IPS DF 6.9 (cell line): Measurements from ENCODE around the gene VIPAS39.

ENCODE experiments used
- DNase-seq: peaks from one replicate; pipeline ENCODE4 v3.0.0-alpha.2; 2013; ENCODE audit warnings: low read depth, low spot score
- H3K27ac ChIP-seq: one replicate; pipeline ENCODE4 v1.5.1; 2013; ENCODE audit warnings: low read length, control low read depth
- H3K27me3 ChIP-seq: 2 replicates; pipeline ENCODE4 v1.6.1; 2013; ENCODE audit warnings: mild to moderate bottlenecking, low read length; ENCODE audit not compliant: control insufficient read depth, insufficient read depth
- H3K36me3 ChIP-seq: 2 replicates; pipeline ENCODE4 v1.6.1; 2013; ENCODE audit warnings: low read length; ENCODE audit not compliant: control insufficient read depth, insufficient read depth
- H3K4me1 ChIP-seq: 2 replicates; pipeline ENCODE4 v1.6.1; 2013; ENCODE audit warnings: low read length; ENCODE audit not compliant: control insufficient read depth, insufficient read depth
- H3K4me3 ChIP-seq: 2 replicates; pipeline ENCODE4 v1.5.1; 2013; ENCODE audit warnings: mild to moderate bottlenecking, low read length
- H3K9me3 ChIP-seq: 2 replicates; pipeline ENCODE4 v1.6.1; 2013; ENCODE audit warnings: low read length, inconsistent platforms; ENCODE audit not compliant: control insufficient read depth, insufficient read depth
- WGBS: extraction: QIAGEN DNeasy Blood & Tissue Kit; methylation state at CpG from one replicate; pipeline ENCODE4 v1.1.7; 2013; ENCODE audit warnings: mixed read lengths, missing lambda C conversion rate; ENCODE audit not compliant: insufficient read length, insufficient coverage; 5-methylcytosine and 5-hydroxymethylcytosine counted together

VIPAS39 gene

DNA sequence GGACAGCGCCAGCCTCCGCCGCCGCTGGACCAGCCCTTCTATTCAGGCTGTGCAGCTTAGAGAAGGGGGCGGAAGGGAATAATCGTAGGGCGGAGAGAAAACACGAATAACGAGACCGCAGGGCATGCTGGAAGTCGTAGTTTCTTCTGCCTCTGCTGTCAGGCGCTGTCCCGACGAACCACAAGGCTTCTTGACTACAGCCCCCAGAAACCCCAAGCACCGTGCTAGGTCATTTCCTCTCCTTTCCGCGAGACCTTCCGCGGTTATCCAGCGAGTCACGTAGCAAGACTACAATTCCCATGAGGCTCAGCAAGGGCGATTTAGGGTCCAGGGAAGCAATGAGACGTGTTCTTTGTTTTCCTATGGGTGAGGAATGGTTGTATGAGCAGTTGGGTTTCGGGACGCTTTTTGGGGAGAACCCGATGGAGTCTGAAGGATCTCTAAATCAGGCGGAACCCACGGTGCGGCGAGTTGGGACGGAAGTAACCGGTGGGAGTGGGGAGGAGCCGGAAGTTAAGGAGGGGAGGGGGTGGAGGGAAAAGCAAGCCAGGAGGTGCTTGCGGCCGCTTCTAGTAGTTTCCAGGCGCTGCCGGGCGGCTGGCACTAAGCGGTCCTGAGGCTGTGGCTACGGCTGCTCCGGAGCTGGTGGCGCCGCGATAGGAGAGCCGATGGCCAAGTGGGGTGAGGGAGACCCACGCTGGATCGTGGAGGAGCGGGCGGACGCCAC lies at the start of gene VIPAS39, which contains the start of gene AHSA1:
Gene VIPAS39, minus strand, starts transcription at position 80 of the 727 bp plus-strand sequence. CDS start 3,499 bp downstream, outside the sequence.
Gene AHSA1, plus strand, starts transcription at position 572 of the 727 bp plus-strand sequence. Its CDS starts 97 bp downstream, at position 669.
- Histone ChIP-seq H3K27ac (no peak within 1 kb of the TSS), H3K4me1 (no peaks in the 10 kb centered on the region), H3K4me3 (peak within 1 kb of the TSS; percentile 94), H3K9me3 (no peaks in the 10 kb centered on the region), H3K36me3 (peaks cover 11% of the 10 kb centered on the region; the same call in 1 of the 2 replicates), H3K27me3 (no peaks in the 10 kb centered on the region)
- no CpG with 5 or more reads among the region's 50 CpGs for WGBS
- peak; percentile 99 for DNase-seq

DNA sequence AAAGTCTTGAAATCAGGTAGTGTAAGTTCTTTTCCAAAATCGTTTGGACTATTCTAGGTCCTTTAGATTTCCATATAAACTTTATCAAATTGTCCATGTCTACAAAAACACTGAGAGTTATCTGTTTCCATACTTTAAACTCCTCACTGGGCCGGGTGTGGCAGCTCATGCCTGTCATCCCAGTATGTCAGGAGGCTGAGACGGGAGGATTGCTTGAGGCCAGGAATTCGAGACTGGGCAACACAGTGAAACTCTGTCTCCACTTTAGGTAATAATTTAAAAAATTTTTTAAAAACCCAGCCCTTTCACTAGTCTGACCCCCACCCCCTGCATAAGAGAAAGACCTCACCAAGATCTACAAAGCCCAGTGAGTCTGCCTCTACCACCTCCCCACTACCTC lies 47.6 kb upstream of the VIPAS39 start:
- Histone ChIP-seq H3K27ac (no peak overlapping the region), H3K27me3 (peaks cover 4% of the 10 kb centered on the region; the same call in 1 of the 2 replicates), H3K36me3 (no peaks in the 10 kb centered on the region), H3K9me3 (no peaks in the 10 kb centered on the region), H3K4me1 (no peaks in the 10 kb centered on the region), H3K4me3 (no peak overlapping the region)
- DNase-seq: no peak
- WGBS: no CpG with 5 or more reads among the region's 4 CpGs

DNA sequence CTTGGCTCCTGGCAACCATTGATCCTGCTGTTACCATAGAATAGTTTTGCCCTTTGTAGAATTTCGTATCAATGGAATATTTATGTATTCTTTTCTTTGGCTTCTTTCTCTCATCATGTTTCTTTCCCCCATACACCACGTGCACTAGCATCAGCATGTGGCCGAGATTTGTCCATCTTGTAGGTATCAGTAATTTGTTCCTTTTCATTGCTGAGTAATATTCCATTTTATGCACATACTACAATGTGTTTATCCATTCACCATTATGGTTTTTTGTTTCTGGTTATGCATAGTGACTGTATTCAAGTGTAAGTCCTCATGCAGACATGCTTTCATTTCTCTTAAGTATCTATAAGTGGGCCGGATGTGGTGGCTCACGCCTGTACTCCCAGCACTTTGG lies 45.7 kb upstream of the VIPAS39 start:
- H3K27ac ChIP-seq: no peak overlapping the region
- no peaks in the 10 kb centered on the region for H3K9me3 ChIP-seq
- no peak for DNase-seq
- WGBS: no CpG with 5 or more reads among the region's 5 CpGs
- no peaks in the 10 kb centered on the region; the same call in 1 of the 2 replicates for H3K36me3 ChIP-seq
- no peak overlapping the region for H3K4me3 ChIP-seq
- H3K27me3 ChIP-seq: peaks cover 21% of the 10 kb centered on the region; the same call in 1 of the 2 replicates
- H3K4me1 ChIP-seq: peaks cover 2% of the 10 kb centered on the region; the same call in 1 of the 2 replicates

DNA sequence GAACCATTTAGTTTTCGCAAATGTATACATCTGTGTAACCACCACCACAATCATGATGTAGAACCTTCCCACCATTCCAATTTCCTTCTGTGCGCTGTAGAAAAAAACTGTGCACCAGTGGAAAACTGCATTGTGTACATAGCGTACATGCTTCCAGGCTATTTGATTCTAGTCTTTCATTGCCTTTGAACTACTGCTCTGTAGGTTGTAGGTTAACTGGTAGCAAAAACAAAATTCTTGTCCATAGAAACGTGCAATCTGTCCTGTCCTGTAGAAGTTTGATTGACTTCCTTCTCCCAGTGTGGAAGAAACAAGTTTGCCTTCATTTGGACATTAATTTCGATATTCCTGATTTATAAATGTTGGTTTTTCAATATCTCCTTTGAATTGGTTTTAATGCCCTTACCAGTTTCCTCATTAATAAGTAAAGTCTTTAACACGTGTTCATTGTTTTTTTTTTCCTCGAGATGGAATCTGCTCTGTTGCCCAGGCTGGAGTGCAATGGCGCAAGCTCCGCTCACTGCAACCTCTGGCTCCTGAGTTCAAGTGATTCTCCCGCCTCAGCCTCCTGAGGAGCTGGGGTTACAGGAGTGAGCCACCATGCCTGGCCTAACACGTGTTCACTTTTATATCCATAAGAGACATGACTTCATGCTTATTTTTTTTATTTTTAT lies 44.8 kb upstream of the VIPAS39 start:
- H3K4me3 ChIP-seq: no peak overlapping the region
- no CpG with 5 or more reads among the region's 11 CpGs for WGBS

DNA sequence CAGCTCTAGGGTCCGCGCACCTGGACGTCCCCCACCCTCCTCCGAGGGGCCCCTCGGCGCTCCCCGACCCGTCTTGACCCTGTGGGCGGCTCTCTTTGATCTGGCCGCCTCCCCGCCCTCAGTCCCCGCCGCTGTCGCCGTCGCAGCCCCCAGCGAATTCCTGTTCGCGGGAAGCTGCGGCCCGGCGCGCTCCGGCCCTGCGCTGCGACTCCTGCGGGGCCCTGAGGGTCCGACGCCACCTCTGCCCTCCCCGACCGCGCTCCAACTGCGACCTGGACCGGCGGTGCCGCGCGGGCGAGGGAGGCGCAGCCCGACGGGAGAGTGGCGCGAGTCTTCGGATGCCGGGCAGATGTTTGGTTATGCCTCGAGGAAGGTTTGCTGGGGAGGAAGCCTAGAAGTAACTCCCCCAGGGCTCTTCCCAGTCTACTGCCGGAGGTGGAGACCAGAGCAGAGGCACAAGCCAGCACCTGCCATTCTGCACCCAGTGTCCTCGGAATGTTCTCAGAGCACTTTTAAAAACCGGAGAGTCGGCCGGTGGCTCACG lies 41.7 kb upstream of the VIPAS39 start:
- H3K4me3 ChIP-seq: peak overlapping the region; percentile 62
- H3K36me3 ChIP-seq: no peaks in the 10 kb centered on the region; the same call in 1 of the 2 replicates
- no CpG with 5 or more reads among the region's 53 CpGs for WGBS
- DNase-seq: no peak
- peaks cover 32% of the 10 kb centered on the region for H3K27me3 ChIP-seq
- no peaks in the 10 kb centered on the region for H3K9me3 ChIP-seq
- H3K27ac ChIP-seq: no peak overlapping the region
- H3K4me1 ChIP-seq: peaks cover 2% of the 10 kb centered on the region; the same call in 1 of the 2 replicates

More for the DNA sequence above, 44.8 kb upstream of the VIPAS39 start:
- Histone ChIP-seq H3K27me3 (peaks cover 29% of the 10 kb centered on the region), H3K4me1 (peaks cover 2% of the 10 kb centered on the region; the same call in 1 of the 2 replicates), H3K36me3 (no peaks in the 10 kb centered on the region; the same call in 1 of the 2 replicates), H3K27ac (no peak overlapping the region), H3K9me3 (no peaks in the 10 kb centered on the region)
- no peak for DNase-seq

DNA sequence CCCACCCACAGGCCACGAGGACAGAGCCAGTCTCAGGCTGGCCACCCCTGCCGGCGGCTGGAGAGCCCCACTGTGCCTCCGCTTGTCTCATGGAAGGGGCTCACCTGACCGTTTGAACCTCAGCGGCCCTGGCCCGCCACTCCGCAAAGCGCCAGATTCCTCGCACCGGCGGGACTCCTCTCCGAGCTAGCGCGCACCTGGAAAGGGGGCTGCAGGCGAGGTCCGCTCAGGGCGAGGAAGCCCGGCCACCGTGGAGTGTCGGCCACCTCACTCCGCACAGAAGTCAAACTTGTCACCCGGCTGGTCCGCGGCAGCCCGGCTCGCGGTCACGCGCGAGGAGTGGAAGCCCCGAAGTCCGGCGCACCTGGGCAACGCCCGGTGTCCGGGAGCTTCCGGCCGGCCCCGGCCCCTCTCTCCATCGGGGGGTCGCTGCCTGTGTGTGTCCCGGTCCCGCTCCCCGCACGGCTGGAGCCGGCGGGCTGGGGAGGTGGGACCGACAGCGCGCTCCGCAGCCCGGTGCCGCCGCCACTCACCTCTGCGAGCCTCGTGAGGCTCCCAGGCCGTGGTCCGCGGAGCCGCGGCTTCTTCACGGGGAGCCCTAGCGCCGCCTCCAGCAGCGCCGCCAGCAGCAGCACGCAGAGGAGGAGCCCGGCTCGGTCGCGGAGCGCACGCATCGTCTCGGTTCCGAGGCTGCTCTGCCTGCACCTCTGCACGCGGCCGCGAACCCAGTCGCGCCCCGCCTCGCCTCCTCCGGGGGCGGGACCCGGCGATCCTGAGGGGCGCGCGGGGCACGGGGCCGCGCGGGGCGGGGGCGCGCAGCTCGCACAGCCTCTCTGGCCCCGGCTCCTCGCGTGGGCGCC lies 40.9 kb upstream of the VIPAS39 start, which contains the start of gene ISM2:
Gene ISM2, minus strand, starts transcription at position 697 of the 860 bp plus-strand sequence. Its CDS starts 23 bp downstream, at position 674.
- H3K4me1 ChIP-seq: peaks cover 2% of the 10 kb centered on the region; the same call in 1 of the 2 replicates
- WGBS: no CpG with 5 or more reads among the region's 104 CpGs
- no peak within 1 kb of the TSS for H3K27ac ChIP-seq
- no peaks in the 10 kb centered on the region for H3K9me3 ChIP-seq
- peak; percentile 18 for DNase-seq
- H3K4me3 ChIP-seq: peak within 1 kb of the TSS; percentile 62
- no peaks in the 10 kb centered on the region; the same call in 1 of the 2 replicates for H3K36me3 ChIP-seq
- peaks cover 32% of the 10 kb centered on the region for H3K27me3 ChIP-seq

DNA sequence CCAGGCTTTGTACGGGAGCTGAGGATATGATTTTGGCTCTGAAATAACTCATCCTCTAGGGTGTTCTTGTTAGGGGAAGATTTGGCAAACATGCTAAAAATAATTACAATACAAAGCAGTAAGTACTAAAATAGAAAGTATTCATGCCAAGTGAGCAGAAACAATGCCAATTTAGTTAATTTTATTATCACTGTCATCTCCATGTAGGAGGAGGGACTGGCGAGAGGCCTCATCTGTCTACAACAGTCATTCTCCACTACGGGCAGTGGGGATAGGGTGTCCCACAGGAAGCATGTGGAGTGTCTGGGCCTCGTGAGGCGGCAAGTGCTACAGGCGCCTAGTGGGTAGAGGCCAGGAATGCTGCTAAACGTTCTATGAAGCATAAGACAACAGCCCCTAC lies 37.9 kb upstream of the VIPAS39 start:
- H3K36me3 ChIP-seq: no peaks in the 10 kb centered on the region; the same call in 1 of the 2 replicates
- DNase-seq: no peak
- H3K9me3 ChIP-seq: no peaks in the 10 kb centered on the region
- peaks cover 32% of the 10 kb centered on the region for H3K27me3 ChIP-seq
- peaks cover 2% of the 10 kb centered on the region; the same call in 1 of the 2 replicates for H3K4me1 ChIP-seq
- no peak overlapping the region for H3K4me3 ChIP-seq
- no peak overlapping the region for H3K27ac ChIP-seq
- WGBS: no CpG with 5 or more reads among the region's 7 CpGs

DNA sequence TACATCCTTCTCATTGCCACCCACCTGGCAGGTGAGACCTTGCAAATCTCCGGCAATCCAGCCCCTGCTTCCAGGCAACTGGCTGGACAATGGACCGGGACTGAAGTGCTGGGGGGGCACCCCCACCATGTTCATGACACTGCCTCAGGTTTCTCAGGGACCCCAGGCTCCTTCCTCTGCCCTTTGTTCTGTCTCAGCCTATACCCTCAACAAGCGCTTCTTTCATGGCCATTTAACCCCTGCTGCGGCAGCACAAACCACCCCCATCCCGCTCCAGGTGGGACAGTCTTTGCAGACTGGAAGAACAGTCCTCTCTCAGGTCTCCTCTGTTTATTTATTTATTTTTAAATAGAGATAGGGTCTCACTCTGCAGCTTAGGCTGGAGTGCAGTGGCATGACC lies 33.7 kb upstream of the VIPAS39 start:
- no peaks in the 10 kb centered on the region for H3K36me3 ChIP-seq
- H3K4me1 ChIP-seq: no peaks in the 10 kb centered on the region
- no peaks in the 10 kb centered on the region for H3K27me3 ChIP-seq
- no CpG with 5 or more reads among the region's 5 CpGs for WGBS
- no peaks in the 10 kb centered on the region for H3K9me3 ChIP-seq
- H3K27ac ChIP-seq: no peak overlapping the region
- no peak overlapping the region for H3K4me3 ChIP-seq
- no peak for DNase-seq

DNA sequence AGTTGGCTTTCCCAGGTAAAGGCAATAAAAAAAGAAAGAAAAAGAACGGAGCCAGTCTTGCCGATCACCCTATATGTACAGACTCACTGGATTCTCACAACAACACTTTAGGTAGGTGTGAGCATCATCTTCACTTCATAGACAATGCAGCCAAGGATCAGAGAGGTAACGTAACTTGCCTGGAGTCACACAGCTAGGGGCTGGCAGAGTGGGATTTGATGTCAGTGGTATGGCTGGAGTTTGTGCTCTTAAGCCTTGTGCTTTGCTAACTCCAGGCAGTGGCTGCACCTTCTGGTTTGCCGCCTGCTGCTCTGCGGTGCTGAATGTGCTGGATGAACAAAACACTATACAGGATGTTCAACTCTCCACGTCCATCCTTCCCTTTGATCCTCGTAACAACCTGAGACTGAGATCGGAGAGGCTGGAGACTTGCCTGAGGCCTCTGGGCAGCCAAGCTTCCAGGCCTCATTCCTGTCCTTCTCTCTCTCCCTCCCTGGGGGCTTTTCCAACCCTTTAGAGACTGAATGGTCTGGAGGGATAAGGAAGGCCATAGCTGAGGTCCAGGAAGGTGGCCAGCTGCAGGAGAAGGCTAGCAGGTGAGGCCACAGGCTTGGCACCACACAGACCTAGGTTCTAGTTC lies 33.1 kb upstream of the VIPAS39 start:
- H3K9me3 ChIP-seq: no peaks in the 10 kb centered on the region
- H3K4me1 ChIP-seq: no peaks in the 10 kb centered on the region
- no peak overlapping the region for H3K4me3 ChIP-seq
- no peaks in the 10 kb centered on the region for H3K36me3 ChIP-seq
- WGBS: no CpG with 5 or more reads among the region's 8 CpGs
- no peak overlapping the region for H3K27ac ChIP-seq
- H3K27me3 ChIP-seq: no peaks in the 10 kb centered on the region
- no peak for DNase-seq
